ENCODE measurements around the gene MTTP. TPM values are rescaled to one million over a fixed set of nuclear protein-coding genes. Genes with fewer than 3 reads are reported as not detected.

MTTP gene
- total and polyA plus RNA-seq, 5 donors = 0.59 to 1.3 (median 1.0) TPM

- no peaks in the 10 kb centered on the region for H3K9me3 ChIP-seq (ENCODE audit: control insufficient read depth, low read length)
- peak in 2 of 3 donors; percentile 49 to 54 for DNase-seq
- no peak overlapping the region for H3K27ac ChIP-seq (ENCODE audit: low read length)
- ATAC-seq = no peak
- H3K4me3 ChIP-seq (ENCODE audit: low read length) = no peak overlapping the region
- intact Hi-C loops (cut with DNase I) = no loop called here
- no peaks in the 10 kb centered on the region for H3K27me3 ChIP-seq (ENCODE audit: control insufficient read depth, insufficient read depth)
- H3K4me1 ChIP-seq (ENCODE audit: control insufficient read depth, insufficient read depth, low read length) = no peaks in the 10 kb centered on the region
- 94% methylated on average over 43 of the region's 43 CpGs for WGBS
Measured at GRCh38 chr4:99652596-99653436, 78.2 kb downstream of the MTTP start.

- no peaks in the 10 kb centered on the region for H3K27me3 ChIP-seq (ENCODE audit: control insufficient read depth, insufficient read depth)
- H3K27ac ChIP-seq (ENCODE audit: low read length) = no peak overlapping the region
- no peak for DNase-seq
- no peak overlapping the region for H3K4me3 ChIP-seq (ENCODE audit: low read length)
- no peaks in the 10 kb centered on the region for H3K9me3 ChIP-seq (ENCODE audit: control insufficient read depth, low read length)
- ATAC-seq = no peak
- 87% methylated on average over 9 of the region's 9 CpGs for WGBS
- H3K4me1 ChIP-seq (ENCODE audit: control insufficient read depth, insufficient read depth, low read length) = peaks cover 3% of the 10 kb centered on the region
- intact Hi-C loops (cut with DNase I) = no loop called here
Measured at GRCh38 chr4:99653916-99654315, 79.3 kb downstream of the MTTP start.

- no peak for DNase-seq
- WGBS = 74% methylated on average over 15 of the region's 15 CpGs
- Histone ChIP-seq H3K27ac (ENCODE audit: low read length) (no peak overlapping the region), H3K9me3 (ENCODE audit: control insufficient read depth, low read length) (no peaks in the 10 kb centered on the region), H3K4me1 (ENCODE audit: control insufficient read depth, insufficient read depth, low read length) (peaks cover 3% of the 10 kb centered on the region), H3K27me3 (ENCODE audit: control insufficient read depth, insufficient read depth) (no peaks in the 10 kb centered on the region), H3K4me3 (ENCODE audit: low read length) (no peak overlapping the region)
- intact Hi-C loops (cut with DNase I) = no loop called here
- ATAC-seq = no peak
Measured at GRCh38 chr4:99654361-99654761, 79.7 kb downstream of the MTTP start.

DNA sequence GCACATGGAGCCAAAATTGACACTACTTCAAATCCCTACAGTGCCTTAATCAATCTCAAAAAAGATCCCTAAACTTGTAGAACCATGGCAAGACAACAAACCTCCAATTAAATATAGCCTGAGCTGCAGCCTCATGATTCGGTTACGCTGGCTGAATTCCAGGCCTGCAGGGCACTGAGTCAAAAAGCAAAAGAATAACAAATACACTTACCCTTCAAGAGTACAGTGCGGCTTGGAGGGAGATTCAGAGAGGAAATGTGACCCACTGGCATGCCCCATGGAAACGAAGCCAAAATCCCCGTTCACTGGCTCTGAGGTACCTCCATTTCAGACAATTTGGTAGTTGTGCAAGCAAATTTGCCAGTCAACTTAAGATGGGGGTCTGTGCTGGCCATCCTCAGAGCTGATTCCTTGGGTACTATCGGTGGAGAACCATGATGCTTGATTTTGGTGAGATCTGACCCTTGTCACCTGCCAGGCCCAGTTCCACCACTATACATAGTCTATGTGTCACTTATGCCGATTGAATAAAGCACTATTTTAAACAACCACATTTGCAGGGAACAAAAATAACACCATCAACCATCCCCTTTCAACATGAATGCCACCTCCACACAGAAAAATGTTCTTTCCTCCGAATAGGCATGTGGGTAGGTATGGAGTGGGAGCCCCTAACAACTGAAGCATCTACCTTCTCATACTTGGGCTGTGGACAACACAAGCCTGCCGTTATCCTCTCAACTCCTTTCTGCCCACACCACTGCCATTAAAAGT lies 80.9 kb downstream of the MTTP start:
- Histone ChIP-seq H3K4me3 (ENCODE audit: low read length) (no peak overlapping the region), H3K4me1 (ENCODE audit: control insufficient read depth, insufficient read depth, low read length) (peaks cover 3% of the 10 kb centered on the region), H3K9me3 (ENCODE audit: control insufficient read depth, low read length) (no peaks in the 10 kb centered on the region), H3K27ac (ENCODE audit: low read length) (peak overlapping the region; percentile 82), H3K27me3 (ENCODE audit: control insufficient read depth, insufficient read depth) (no peaks in the 10 kb centered on the region)
- intact Hi-C loops (cut with DNase I) = no loop called here
- peak; percentile 58 to 63 for ATAC-seq
- WGBS = 51% methylated on average over 9 of the region's 9 CpGs
- peak; percentile 48 to 77 (median 76) for DNase-seq

GRCh38 chr4:99657798-99658197 lies 83.2 kb downstream of the MTTP start, which contains the start of gene C4orf54:
Gene C4orf54 (minus strand): TSS chr4:99657828. CDS start chr4:99654648, 3,180 bp downstream.
- peaks cover 3% of the 10 kb centered on the region for H3K4me1 ChIP-seq (ENCODE audit: control insufficient read depth, insufficient read depth, low read length)
- no peak within 1 kb of the TSS for H3K4me3 ChIP-seq (ENCODE audit: low read length)
- H3K27me3 ChIP-seq (ENCODE audit: control insufficient read depth, insufficient read depth) = no peaks in the 10 kb centered on the region
- 58% methylated on average over 1 of the region's 1 CpG for WGBS
- H3K27ac ChIP-seq (ENCODE audit: low read length) = peak within 1 kb of the TSS; percentile 84
- intact Hi-C loops (cut with DNase I) = no loop called here
- DNase-seq = no peak
- no peaks in the 10 kb centered on the region for H3K9me3 ChIP-seq (ENCODE audit: control insufficient read depth, low read length)
- ATAC-seq = peak in 1 of 2 donors; percentile 38

GRCh38 chr4:99658666-99659065 lies 84.0 kb downstream of the MTTP start:
- no peak for DNase-seq
- Histone ChIP-seq H3K4me3 (ENCODE audit: low read length) (no peak overlapping the region), H3K27ac (ENCODE audit: low read length) (peak overlapping the region; percentile 84), H3K9me3 (ENCODE audit: control insufficient read depth, low read length) (no peaks in the 10 kb centered on the region), H3K4me1 (ENCODE audit: control insufficient read depth, insufficient read depth, low read length) (peaks cover 3% of the 10 kb centered on the region), H3K27me3 (ENCODE audit: control insufficient read depth, insufficient read depth) (no peaks in the 10 kb centered on the region)
- intact Hi-C loops (cut with DNase I) = no loop called here
- ATAC-seq = no peak
- 67% methylated on average over 4 of the region's 4 CpGs for WGBS

GRCh38 chr4:99661907-99662306 lies 87.3 kb downstream of the MTTP start:
- DNase-seq (peak in 1 of 3 donors; percentile 49), ATAC-seq (peak; percentile 65 to 88)
- Histone ChIP-seq H3K4me1 (ENCODE audit: control insufficient read depth, insufficient read depth, low read length) (peaks cover 3% of the 10 kb centered on the region), H3K9me3 (ENCODE audit: control insufficient read depth, low read length) (no peaks in the 10 kb centered on the region), H3K27me3 (ENCODE audit: control insufficient read depth, insufficient read depth) (no peaks in the 10 kb centered on the region), H3K4me3 (ENCODE audit: low read length) (no peak overlapping the region), H3K27ac (ENCODE audit: low read length) (no peak overlapping the region)
- WGBS = 68% methylated on average over 5 of the region's 5 CpGs
- intact Hi-C loops (cut with DNase I) = no loop called here

DNA sequence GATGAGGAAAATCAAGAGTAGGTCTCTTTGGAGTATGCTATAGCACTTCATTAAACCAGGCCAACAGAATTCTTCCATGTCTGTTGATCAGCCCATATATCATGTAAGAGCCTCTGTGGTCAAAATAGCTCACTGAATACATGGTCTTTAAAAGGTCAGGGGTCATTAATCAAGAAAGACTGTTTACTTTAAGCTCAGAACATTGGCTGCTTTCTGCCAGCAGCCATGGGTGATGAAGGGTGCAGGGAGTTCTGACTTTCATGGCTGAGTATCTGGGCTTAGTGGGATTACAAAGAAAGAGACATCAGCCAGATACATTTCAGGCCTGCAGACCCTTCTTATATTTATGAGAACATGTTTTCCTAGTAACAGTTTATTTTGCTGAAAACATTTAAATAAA lies 90.1 kb downstream of the MTTP start:
- H3K4me3 ChIP-seq (ENCODE audit: low read length) = no peak overlapping the region
- no peak overlapping the region for H3K27ac ChIP-seq (ENCODE audit: low read length)
- ATAC-seq (no peak), DNase-seq (no peak)
- H3K27me3 ChIP-seq (ENCODE audit: control insufficient read depth, insufficient read depth) = no peaks in the 10 kb centered on the region
- no peaks in the 10 kb centered on the region for H3K4me1 ChIP-seq (ENCODE audit: control insufficient read depth, insufficient read depth, low read length)
- intact Hi-C loops (cut with DNase I) = no loop called here
- H3K9me3 ChIP-seq (ENCODE audit: control insufficient read depth, low read length) = no peaks in the 10 kb centered on the region

- ATAC-seq = no peak
- intact Hi-C loops (cut with DNase I) = no loop called here
- H3K27ac ChIP-seq (ENCODE audit: low read length) = no peak overlapping the region
Measured at GRCh38 chr4:99665983-99666382, 91.4 kb downstream of the MTTP start.

DNA sequence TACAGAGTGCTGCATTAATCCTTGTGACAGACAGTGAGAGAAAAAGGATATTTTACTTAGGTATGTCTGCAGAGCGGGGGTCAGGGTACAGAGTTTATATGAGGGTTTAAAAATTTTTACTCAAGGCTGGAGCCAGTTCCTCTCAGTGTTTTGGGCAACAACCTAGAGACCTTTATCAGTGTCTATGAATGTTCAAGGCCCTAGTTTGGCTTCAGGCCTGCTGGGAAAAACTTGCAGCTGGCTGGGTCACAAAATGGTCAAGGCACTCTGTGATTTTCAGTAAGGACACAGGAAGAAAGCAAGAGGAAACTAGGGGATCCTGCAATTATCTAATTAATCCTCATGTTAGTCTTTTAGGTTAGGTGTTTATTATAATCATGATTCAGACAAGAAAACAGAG lies 93.8 kb downstream of the MTTP start:
- Histone ChIP-seq H3K27me3 (ENCODE audit: control insufficient read depth, insufficient read depth) (no peaks in the 10 kb centered on the region), H3K9me3 (ENCODE audit: control insufficient read depth, low read length) (no peaks in the 10 kb centered on the region), H3K4me3 (ENCODE audit: low read length) (no peak overlapping the region), H3K27ac (ENCODE audit: low read length) (no peak overlapping the region), H3K4me1 (ENCODE audit: control insufficient read depth, insufficient read depth, low read length) (peaks cover 1% of the 10 kb centered on the region)
- intact Hi-C loops (cut with DNase I) = no loop called here
- peak; percentile 62 to 70 for ATAC-seq
- WGBS = 80% methylated on average over 1 of the region's 1 CpG
- DNase-seq = peak; percentile 31 to 79 (median 73)

More at GRCh38 chr4:99665983-99666382, 91.4 kb downstream of the MTTP start:
- Histone ChIP-seq H3K9me3 (ENCODE audit: control insufficient read depth, low read length) (no peaks in the 10 kb centered on the region), H3K27me3 (ENCODE audit: control insufficient read depth, insufficient read depth) (no peaks in the 10 kb centered on the region), H3K4me3 (ENCODE audit: low read length) (no peak overlapping the region), H3K4me1 (ENCODE audit: control insufficient read depth, insufficient read depth, low read length) (peaks cover 1% of the 10 kb centered on the region)
- DNase-seq = no peak
- 79% methylated on average over 1 of the region's 1 CpG for WGBS

- Histone ChIP-seq H3K27me3 (ENCODE audit: control insufficient read depth, insufficient read depth) (no peaks in the 10 kb centered on the region), H3K27ac (ENCODE audit: low read length) (no peak overlapping the region), H3K9me3 (ENCODE audit: control insufficient read depth, low read length) (no peaks in the 10 kb centered on the region), H3K4me1 (ENCODE audit: control insufficient read depth, insufficient read depth, low read length) (peaks cover 1% of the 10 kb centered on the region), H3K4me3 (ENCODE audit: low read length) (no peak overlapping the region)
- WGBS = 91% methylated on average over 1 of the region's 1 CpG
- DNase-seq = no peak
- intact Hi-C loops (cut with DNase I) = no loop called here
- peak; percentile 67 to 85 for ATAC-seq
Measured at GRCh38 chr4:99669084-99669483, 94.5 kb downstream of the MTTP start.

Data from right cardiac atrium (tissue), 5 donors.